ENCODE results near the gene MCM10. TPM values are rescaled to one million over a fixed set of nuclear protein-coding genes. Genes with fewer than 3 reads are reported as not detected.
A peak's percentile ranks its signal among the peaks of the same experiment; 100 is the strongest.
"Not testable (repeated sequence)": the region's sequence is repeated elsewhere in the genome, so short reads cannot be mapped to it uniquely, and the experiment has no call there.

Gene MCM10
- total RNA-seq, 1 donor from 2014 or later = 5.0 TPM

DNA sequence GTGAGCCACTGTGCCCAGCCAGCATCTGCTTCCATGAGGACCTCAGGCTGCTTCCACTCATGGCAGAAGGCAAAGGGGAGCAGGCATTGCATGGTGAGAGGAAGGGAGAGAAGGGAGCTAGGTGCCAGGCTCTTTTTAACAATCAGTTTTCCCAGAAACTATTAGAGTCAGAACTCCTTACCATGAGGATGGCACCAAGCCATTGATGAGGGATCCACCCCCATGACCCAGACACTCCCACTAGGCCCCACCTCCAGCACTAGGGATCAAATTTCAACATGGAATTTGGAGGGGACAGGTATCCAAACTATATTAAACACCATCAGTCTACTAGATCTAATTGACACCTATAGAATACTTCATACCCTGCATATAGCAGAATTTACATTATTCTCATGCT, 14.2 kb upstream of the MCM10 start:
- no peak overlapping the region for H3K4me3 Mint-ChIP-seq (ENCODE audit: unreplicated experiment)
- H3K36me3 Mint-ChIP-seq (ENCODE audit: unreplicated experiment) = peaks cover 8% of the 10 kb centered on the region
- TF ChIP-seq, protein P1, sequence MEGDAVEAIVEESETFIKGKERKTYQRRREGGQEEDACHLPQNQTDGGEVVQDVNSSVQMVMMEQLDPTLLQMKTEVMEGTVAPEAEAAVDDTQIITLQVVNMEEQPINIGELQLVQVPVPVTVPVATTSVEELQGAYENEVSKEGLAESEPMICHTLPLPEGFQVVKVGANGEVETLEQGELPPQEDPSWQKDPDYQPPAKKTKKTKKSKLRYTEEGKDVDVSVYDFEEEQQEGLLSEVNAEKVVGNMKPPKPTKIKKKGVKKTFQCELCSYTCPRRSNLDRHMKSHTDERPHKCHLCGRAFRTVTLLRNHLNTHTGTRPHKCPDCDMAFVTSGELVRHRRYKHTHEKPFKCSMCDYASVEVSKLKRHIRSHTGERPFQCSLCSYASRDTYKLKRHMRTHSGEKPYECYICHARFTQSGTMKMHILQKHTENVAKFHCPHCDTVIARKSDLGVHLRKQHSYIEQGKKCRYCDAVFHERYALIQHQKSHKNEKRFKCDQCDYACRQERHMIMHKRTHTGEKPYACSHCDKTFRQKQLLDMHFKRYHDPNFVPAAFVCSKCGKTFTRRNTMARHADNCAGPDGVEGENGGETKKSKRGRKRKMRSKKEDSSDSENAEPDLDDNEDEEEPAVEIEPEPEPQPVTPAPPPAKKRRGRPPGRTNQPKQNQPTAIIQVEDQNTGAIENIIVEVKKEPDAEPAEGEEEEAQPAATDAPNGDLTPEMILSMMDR (IDR thresholded peaks at IDR 0.05; ENCODE audit: partially characterized antibody, unreplicated experiment) = no peak

DNA sequence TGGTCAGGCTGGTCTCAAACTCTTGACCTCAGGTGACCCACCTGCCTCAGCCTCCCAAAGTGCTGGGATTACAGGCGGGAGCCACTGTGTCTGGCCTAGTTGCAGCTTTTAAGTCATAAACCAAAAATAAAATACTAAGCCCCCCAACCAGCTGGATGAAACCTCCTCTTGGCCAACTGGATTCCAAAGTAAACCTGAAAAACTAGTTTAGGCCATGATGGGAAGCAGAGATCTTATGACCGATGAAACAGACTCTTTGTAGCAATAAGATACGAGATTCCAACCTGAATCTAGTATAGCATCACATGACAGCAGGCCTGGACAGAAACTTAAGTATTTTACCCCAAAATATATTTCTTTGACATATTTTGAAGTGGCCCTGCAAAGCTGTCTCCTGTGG, 9.1 kb upstream of the MCM10 start:
- no peaks in the 10 kb centered on the region for H3K4me1 Mint-ChIP-seq (ENCODE audit: low read depth, unreplicated experiment)
- TF ChIP-seq, protein P1 (IDR thresholded peaks at IDR 0.05; ENCODE audit: partially characterized antibody, unreplicated experiment) = no peak
- DNase-seq = no peak
- H3K27me3 Mint-ChIP-seq (ENCODE audit: unreplicated experiment) = no peaks in the 10 kb centered on the region
- no peak overlapping the region for H3K27ac Mint-ChIP-seq (ENCODE audit: unreplicated experiment)
- H3K9me3 Mint-ChIP-seq (ENCODE audit: unreplicated experiment) = no peaks in the 10 kb centered on the region
- peaks cover 3% of the 10 kb centered on the region for H3K36me3 Mint-ChIP-seq (ENCODE audit: unreplicated experiment)
- no peak overlapping the region for H3K4me3 Mint-ChIP-seq (ENCODE audit: unreplicated experiment)

More for the DNA sequence above, 14.2 kb upstream of the MCM10 start:
- no peak for DNase-seq
- Mint-ChIP-seq H3K27me3 (ENCODE audit: unreplicated experiment) (no peaks in the 10 kb centered on the region), H3K27ac (ENCODE audit: unreplicated experiment) (no peak overlapping the region), H3K9me3 (ENCODE audit: unreplicated experiment) (no peaks in the 10 kb centered on the region), H3K4me1 (ENCODE audit: low read depth, unreplicated experiment) (no peaks in the 10 kb centered on the region)

DNA sequence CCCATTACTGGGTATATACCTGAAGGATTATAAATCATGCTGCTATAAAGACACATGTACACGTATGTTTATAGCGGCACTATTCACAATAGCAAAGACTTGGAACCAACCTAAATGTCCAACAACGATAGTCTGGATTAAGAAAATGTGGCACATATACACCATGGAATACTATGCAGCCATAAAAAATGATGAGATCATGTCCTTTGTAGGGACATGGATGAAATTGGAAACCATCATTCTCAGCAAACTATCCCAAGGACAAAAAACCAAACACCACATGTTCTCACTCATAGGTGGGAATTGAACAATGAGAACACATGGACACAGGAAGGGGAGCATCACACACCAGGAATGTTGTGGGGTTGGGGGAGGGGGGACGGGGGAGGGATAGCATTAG, 5.5 kb upstream of the MCM10 start:
- not testable (repeated sequence) for H3K27ac Mint-ChIP-seq (ENCODE audit: unreplicated experiment); H3K9me3 Mint-ChIP-seq (ENCODE audit: unreplicated experiment); H3K4me3 Mint-ChIP-seq (ENCODE audit: unreplicated experiment); H3K27me3 Mint-ChIP-seq (ENCODE audit: unreplicated experiment); DNase-seq; H3K4me1 Mint-ChIP-seq (ENCODE audit: low read depth, unreplicated experiment); H3K36me3 Mint-ChIP-seq (ENCODE audit: unreplicated experiment)

DNA sequence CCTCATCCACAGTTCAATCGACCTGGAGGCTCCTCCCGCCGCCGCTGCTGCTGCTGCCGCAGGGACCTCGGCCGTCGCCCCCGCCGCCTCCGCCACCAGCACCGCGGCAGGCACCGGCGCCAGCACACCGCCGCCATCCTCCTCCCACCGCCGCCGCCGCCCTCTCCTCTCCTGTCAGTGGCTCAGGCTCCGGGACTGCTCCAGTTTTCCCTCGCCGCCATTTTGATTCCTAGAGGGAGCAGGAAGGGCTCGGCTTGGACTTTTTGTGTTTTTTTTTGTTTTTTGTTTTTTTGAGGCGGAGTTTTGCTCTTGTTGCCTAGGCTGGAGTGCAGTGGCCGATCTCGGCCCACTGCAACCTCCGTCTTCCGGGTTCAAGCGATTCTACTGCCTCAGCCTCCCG, 3.0 kb upstream of the MCM10 start:
- no peak overlapping the region for H3K27ac Mint-ChIP-seq (ENCODE audit: unreplicated experiment)
- no peaks in the 10 kb centered on the region for H3K9me3 Mint-ChIP-seq (ENCODE audit: unreplicated experiment)
- no peak overlapping the region for H3K4me3 Mint-ChIP-seq (ENCODE audit: unreplicated experiment)
- peaks cover 7% of the 10 kb centered on the region for H3K4me1 Mint-ChIP-seq (ENCODE audit: low read depth, unreplicated experiment)
- H3K27me3 Mint-ChIP-seq (ENCODE audit: unreplicated experiment) = peaks cover 2% of the 10 kb centered on the region
- H3K36me3 Mint-ChIP-seq (ENCODE audit: unreplicated experiment) = no peaks in the 10 kb centered on the region
- no peak for DNase-seq
- TF ChIP-seq, protein P1 (IDR thresholded peaks at IDR 0.05; ENCODE audit: partially characterized antibody, unreplicated experiment) = no peak

DNA sequence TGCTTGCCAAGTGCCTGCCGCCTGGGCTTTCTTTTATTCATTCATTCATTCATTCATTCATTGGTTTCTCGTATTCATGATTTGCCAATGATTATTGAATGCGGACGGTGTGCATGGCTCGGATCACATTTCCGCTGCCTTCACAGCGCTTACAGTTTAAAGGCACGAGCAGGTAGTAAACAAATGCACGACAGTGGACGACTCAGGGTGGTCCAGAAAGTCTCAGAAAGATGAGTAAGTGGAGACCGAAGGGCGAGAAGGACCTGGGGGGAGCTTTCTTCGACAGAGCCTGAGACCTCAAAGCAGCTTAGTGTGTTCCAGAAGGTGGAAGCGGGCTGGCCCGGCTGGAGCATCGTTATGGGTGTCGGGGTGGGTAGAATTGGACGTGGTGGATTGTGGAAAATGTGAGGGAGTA, 506 bp downstream of the MCM10 start:
- no peak for DNase-seq
- peaks cover 2% of the 10 kb centered on the region for H3K27me3 Mint-ChIP-seq (ENCODE audit: unreplicated experiment)
- H3K4me1 Mint-ChIP-seq (ENCODE audit: low read depth, unreplicated experiment) = peaks cover 7% of the 10 kb centered on the region
- no peaks in the 10 kb centered on the region for H3K9me3 Mint-ChIP-seq (ENCODE audit: unreplicated experiment)
- H3K4me3 Mint-ChIP-seq (ENCODE audit: unreplicated experiment) = peak overlapping the region; percentile 81
- TF ChIP-seq, protein P1 (IDR thresholded peaks at IDR 0.05; ENCODE audit: partially characterized antibody, unreplicated experiment) = no peak
- H3K36me3 Mint-ChIP-seq (ENCODE audit: unreplicated experiment) = no peaks in the 10 kb centered on the region
- peak overlapping the region; percentile 30 for H3K27ac Mint-ChIP-seq (ENCODE audit: unreplicated experiment)

DNA sequence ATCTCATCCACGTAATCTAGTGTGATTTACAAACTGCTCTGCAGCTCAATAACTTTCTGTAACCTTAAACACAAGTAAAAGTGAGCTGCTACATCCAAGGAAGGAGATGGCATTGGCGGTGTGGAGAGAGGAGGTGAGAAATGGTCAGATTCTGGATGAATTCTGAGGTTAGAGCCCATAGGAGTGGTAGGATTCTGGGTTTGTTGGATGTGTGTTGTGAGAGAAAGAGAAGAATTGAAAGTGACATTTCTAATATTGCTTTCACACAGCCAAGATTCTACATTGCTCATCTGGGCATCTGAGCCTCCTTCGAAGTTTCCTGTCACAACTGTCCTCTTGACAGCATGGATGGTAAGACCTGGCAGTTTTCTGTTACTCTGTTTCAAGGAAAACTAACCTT, 2.5 kb downstream of the MCM10 start:
- Mint-ChIP-seq H3K27me3 (ENCODE audit: unreplicated experiment) (peaks cover 5% of the 10 kb centered on the region), H3K27ac (ENCODE audit: unreplicated experiment) (no peak overlapping the region), H3K9me3 (ENCODE audit: unreplicated experiment) (no peaks in the 10 kb centered on the region), H3K4me1 (ENCODE audit: low read depth, unreplicated experiment) (peaks cover 13% of the 10 kb centered on the region), H3K36me3 (ENCODE audit: unreplicated experiment) (no peaks in the 10 kb centered on the region), H3K4me3 (ENCODE audit: unreplicated experiment) (no peak overlapping the region)
- no peak for DNase-seq
- TF ChIP-seq, protein P1 (IDR thresholded peaks at IDR 0.05; ENCODE audit: partially characterized antibody, unreplicated experiment) = no peak
